OCI-LY7 (cell line): Measurements from ENCODE around the gene ARHGEF10L. TPM values are rescaled to one million over a fixed set of nuclear protein-coding genes. Genes with fewer than 3 reads are reported as not detected.

ENCODE experiments used
- BruUV-seq: library from RNA; stranded (reverse); fragments of 400-500 nt; replicated peaks from 2 replicates; lab custom pipeline; 2021; lab: Mats Ljungman, UMichigan
- CTCF ChIA-PET: fragments of 300-600 bp; sonication (Branson Sonifier 250); formaldehyde crosslinking; loops from one replicate; lab custom pipeline; 2022; ENCODE audit warnings: antibody characterized with exemption; ENCODE audit not compliant: unreplicated experiment; lab: Charles Lee
- POLR2A ChIA-PET: fragments of 300-600 bp; sonication (Branson Sonifier 250); formaldehyde crosslinking; loops from one replicate; lab custom pipeline; 2022; ENCODE audit warnings: antibody characterized with exemption; lab: Charles Lee
- DNase-seq: peaks from one replicate; pipeline ENCODE4 v3.0.0-alpha.2; 2015; ENCODE audit warnings: low spot score
- H2AFZ ChIP-seq: fragments of 200-600 bp; sonication (generic), shearing (Covaris generic); 2 replicates; pipeline ENCODE4 v1.6.1; 2014; ENCODE audit warnings: mild to moderate bottlenecking, antibody characterized with exemption, low read length, moderate library complexity
- H3K27ac ChIP-seq: fragments of 200-600 bp; sonication (generic); 2 replicates; pipeline ENCODE4 v1.5.1; 2014; ENCODE audit warnings: mixed run types, low read depth, mild to moderate bottlenecking, moderate library complexity, low read length, inconsistent platforms; ENCODE audit not compliant: poor library complexity, severe bottlenecking
- H3K36me3 ChIP-seq: fragments of 200-600 bp; sonication (generic); 2 replicates; pipeline ENCODE4 v1.6.1; 2014; ENCODE audit warnings: mild to moderate bottlenecking, antibody characterized with exemption, low read length, moderate library complexity, mixed read lengths; ENCODE audit not compliant: insufficient read depth
- H3K4me1 ChIP-seq: fragments of 200-600 bp; sonication (generic); 2 replicates; pipeline ENCODE4 v1.5.1; 2014; ENCODE audit warnings: mild to moderate bottlenecking, low read length; ENCODE audit not compliant: insufficient read depth, poor library complexity, severe bottlenecking
- H3K4me2 ChIP-seq: fragments of 200-600 bp; sonication (generic); 2 replicates; pipeline ENCODE4 v1.6.1; 2014; ENCODE audit warnings: mild to moderate bottlenecking, low read length
- H3K4me3 ChIP-seq: fragments of 200-600 bp; sonication (generic); 2 replicates; pipeline ENCODE4 v1.5.1; 2014; ENCODE audit warnings: mild to moderate bottlenecking, low read depth, low read length; ENCODE audit not compliant: poor library complexity, severe bottlenecking
- H3K79me2 ChIP-seq: fragments of 200-600 bp; sonication (generic); 2 replicates; pipeline ENCODE4 v1.6.1; 2016; ENCODE audit warnings: low read depth, mild to moderate bottlenecking, low read length, moderate library complexity, mixed read lengths; ENCODE audit not compliant: insufficient read depth
- H3K9me2 ChIP-seq: fragments of 200-600 bp; sonication (generic); 2 replicates; pipeline ENCODE4 v1.6.1; 2016; ENCODE audit warnings: mild to moderate bottlenecking, low read length, mixed read lengths; ENCODE audit not compliant: insufficient read depth
- H3K9me3 ChIP-seq: fragments of 200-600 bp; sonication (generic); 2 replicates; pipeline ENCODE4 v1.6.1; 2014; ENCODE audit warnings: mild to moderate bottlenecking, mixed run types, low read length, mixed read lengths
- H4K20me1 ChIP-seq: fragments of 200-600 bp; sonication (generic); 2 replicates; pipeline ENCODE4 v1.6.1; 2014; ENCODE audit warnings: mild to moderate bottlenecking, antibody characterized with exemption, low read length, moderate library complexity, mixed read lengths; ENCODE audit not compliant: insufficient read depth
- CTCF ChIP-seq: fragments of 200-600 bp; sonication (generic); conservative IDR thresholded peaks from 2 replicates; pipeline ENCODE4 v1.5.1; 2014; ENCODE audit warnings: mild to moderate bottlenecking, antibody characterized with exemption, low read length, moderate library complexity, mixed read lengths
- EZH2phosphoT487 ChIP-seq: fragments of 200-600 bp; sonication (generic); IDR thresholded peaks from 2 replicates; pipeline ENCODE4 v1.6.1; 2018; ENCODE audit warnings: low read depth, borderline replicate concordance, mild to moderate bottlenecking, mixed run types, antibody characterized with exemption, low read length, moderate library complexity, mixed read lengths
- intact Hi-C: fragments of 100-400 bp; cut with micrococcal nuclease; formaldehyde crosslinking; loops from one replicate; pipeline ENCODE4 v1.10.0; 2022; ENCODE audit not compliant: unreplicated experiment
- total RNA-seq, 2 experiments: library from RNA; depleted of rRNA in 1 of 2; stranded (reverse); fragments of >200 nt in 1 of 2; shearing (Covaris generic) in 1 of 2; gene quantifications; 2 replicates each; pipeline ENCODE4 v1.2.3, GENCODE V29; 2014 to 2022

ARHGEF10L gene
- total RNA-seq, 2 experiments from 2014 or later = 2.4 TPM; not detected in 1

- H4K20me1 ChIP-seq = no peaks in the 10 kb centered on the region
- no peak; the same call in 1 of the 2 replicates for TF ChIP-seq CTCF
- TF ChIP-seq EZH2phosphoT487 = no peak
- no peak overlapping the region for H3K4me2 ChIP-seq
- ChIA-PET POLR2A (no interaction called here), CTCF (no interaction called here)
- no peak for DNase-seq
- intact Hi-C loops = no loop called here
- no peaks in the 10 kb centered on the region for H3K4me1 ChIP-seq
- no peaks in the 10 kb centered on the region for H3K79me2 ChIP-seq
- no peaks in the 10 kb centered on the region for H3K36me3 ChIP-seq
- H3K9me2 ChIP-seq = no peaks in the 10 kb centered on the region
- no TSS peak for BruUV-seq
- H3K27ac ChIP-seq = no peak overlapping the region
- no peak overlapping the region for H2AFZ ChIP-seq
- no peak overlapping the region for H3K4me3 ChIP-seq
- no peaks in the 10 kb centered on the region for H3K9me3 ChIP-seq
These were observed 184.7 kb downstream of the ARHGEF10L start for GRCh38 chr1:17724150-17724549.

- intact Hi-C loops = no loop called here
- H4K20me1 ChIP-seq = no peaks in the 10 kb centered on the region
- no peak overlapping the region for H2AFZ ChIP-seq
- no peaks in the 10 kb centered on the region for H3K79me2 ChIP-seq
- H3K36me3 ChIP-seq = no peaks in the 10 kb centered on the region
- TF ChIP-seq EZH2phosphoT487 (no peak), CTCF (no peak)
- H3K4me1 ChIP-seq = no peaks in the 10 kb centered on the region
- ChIA-PET CTCF (no interaction called here), POLR2A (no interaction called here)
- no peak overlapping the region for H3K27ac ChIP-seq
- H3K4me3 ChIP-seq = no peak overlapping the region
- no peak for DNase-seq
- H3K9me2 ChIP-seq = no peaks in the 10 kb centered on the region
- no TSS peak for BruUV-seq
- no peaks in the 10 kb centered on the region for H3K9me3 ChIP-seq
- H3K4me2 ChIP-seq = no peak overlapping the region
These were observed 185.7 kb downstream of the ARHGEF10L start for GRCh38 chr1:17725084-17725719.

GRCh38 chr1:17725811-17726582 is 186.5 kb downstream of the ARHGEF10L start:
- TF ChIP-seq CTCF (no peak), EZH2phosphoT487 (no peak)
- H3K4me2 ChIP-seq = no peak overlapping the region
- ChIA-PET CTCF (no interaction called here), POLR2A (no interaction called here)
- no peaks in the 10 kb centered on the region for H4K20me1 ChIP-seq
- no peak for DNase-seq
- no peak overlapping the region for H2AFZ ChIP-seq
- no peaks in the 10 kb centered on the region for H3K36me3 ChIP-seq
- no peaks in the 10 kb centered on the region for H3K79me2 ChIP-seq
- H3K27ac ChIP-seq = no peak overlapping the region
- H3K9me2 ChIP-seq = no peaks in the 10 kb centered on the region
- intact Hi-C loops = no loop called here
- no peaks in the 10 kb centered on the region for H3K9me3 ChIP-seq
- H3K4me3 ChIP-seq = no peak overlapping the region
- H3K4me1 ChIP-seq = no peaks in the 10 kb centered on the region
- no TSS peak for BruUV-seq
